Raji (cell line): ENCODE measurements around the gene CARD19.

Experiments used
- POLR2A ChIP-seq: IDR thresholded peaks from 2 replicates; pipeline ENCODE4 v1.6.1; 2011; ENCODE audit warnings: low read depth, low read length, control low read depth; ENCODE audit not compliant: insufficient read depth

CARD19 gene

DNA sequence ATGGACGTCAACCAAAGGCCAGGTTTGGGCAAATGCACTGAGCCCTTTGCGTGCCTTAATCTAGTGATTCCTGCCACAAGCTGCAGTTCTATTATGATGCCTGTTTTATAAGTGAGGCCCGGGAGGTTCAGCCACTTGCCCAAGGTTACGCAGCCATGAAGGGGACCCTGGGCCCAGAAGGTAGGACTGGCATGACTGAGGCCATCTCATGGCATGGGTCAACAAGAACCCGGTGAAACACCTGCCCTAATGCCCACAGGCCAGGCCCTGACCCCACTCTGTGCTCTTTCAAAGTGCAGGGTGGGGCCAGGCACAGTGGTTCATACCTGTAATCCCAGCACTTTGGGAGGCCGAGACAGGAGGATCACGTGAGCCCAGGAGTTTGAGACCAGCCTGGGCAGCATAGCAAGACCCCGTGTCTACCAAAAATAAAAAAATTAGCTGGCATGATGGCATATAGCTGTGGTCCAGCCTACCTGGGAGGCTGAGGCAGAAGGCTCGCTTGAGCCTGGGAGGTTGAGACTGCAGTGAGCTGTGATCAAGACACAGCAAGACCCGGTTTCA lies 29.4 kb downstream of the CARD19 start:
- TF ChIP-seq POLR2A = no peak

- TF ChIP-seq POLR2A = no peak
These were observed 30.2 kb downstream of the CARD19 start for GRCh38 chr9:93126151-93126781.

- TF ChIP-seq POLR2A = no peak
These were observed 30.9 kb downstream of the CARD19 start for GRCh38 chr9:93126825-93127368.

DNA sequence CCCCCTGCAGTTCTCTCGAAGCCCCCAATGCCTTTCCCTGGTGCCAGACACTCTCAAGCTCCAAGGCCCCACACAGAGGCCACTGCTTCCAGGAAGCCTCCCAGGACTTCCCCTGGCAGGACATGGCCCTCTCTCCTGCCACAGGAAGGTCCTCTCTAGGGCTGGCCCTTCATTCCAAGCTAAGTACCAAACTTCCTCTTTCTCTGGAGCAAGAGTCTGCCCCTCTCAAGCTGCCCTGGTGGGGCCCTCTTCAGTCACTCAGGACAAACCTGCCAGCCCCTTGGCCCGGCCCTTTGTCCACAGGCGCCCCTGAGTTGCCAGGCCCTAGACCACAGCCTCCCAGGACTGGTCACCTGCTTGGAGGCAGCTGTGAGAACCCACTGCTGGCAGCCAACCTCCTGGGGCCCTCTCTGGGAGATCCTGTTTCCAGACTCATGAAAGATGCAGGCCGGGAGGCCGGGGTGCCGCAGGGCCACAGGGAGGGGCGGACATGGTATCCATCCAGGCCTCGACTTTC lies 31.4 kb downstream of the CARD19 start:
- TF ChIP-seq POLR2A = no peak

- no peak for TF ChIP-seq POLR2A
These were observed 32.1 kb downstream of the CARD19 start for GRCh38 chr9:93128011-93128714.

DNA sequence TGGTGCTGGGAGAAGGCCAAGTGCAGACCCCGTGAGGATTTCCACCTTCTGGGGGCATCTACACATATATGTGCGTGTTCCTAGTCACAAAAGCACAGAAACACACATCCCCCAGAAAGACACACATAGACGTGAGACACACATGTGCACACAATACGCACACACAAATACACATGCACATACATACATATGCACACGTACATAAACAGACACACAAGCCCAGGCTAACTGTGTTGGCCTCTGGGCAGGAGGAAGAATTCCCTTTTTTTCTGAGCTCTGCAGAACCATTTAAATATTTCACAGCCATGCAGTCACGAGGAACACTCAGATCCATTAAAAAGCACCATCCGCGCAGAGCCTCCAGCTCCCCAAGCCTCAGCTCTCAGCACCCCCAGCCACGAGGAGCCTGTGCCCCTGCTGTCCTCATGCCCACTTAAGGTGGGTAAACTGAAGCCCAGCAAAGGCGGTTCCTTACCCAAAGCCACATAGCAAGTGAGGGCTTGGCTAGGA lies 32.8 kb downstream of the CARD19 start:
- no peak for TF ChIP-seq POLR2A

DNA sequence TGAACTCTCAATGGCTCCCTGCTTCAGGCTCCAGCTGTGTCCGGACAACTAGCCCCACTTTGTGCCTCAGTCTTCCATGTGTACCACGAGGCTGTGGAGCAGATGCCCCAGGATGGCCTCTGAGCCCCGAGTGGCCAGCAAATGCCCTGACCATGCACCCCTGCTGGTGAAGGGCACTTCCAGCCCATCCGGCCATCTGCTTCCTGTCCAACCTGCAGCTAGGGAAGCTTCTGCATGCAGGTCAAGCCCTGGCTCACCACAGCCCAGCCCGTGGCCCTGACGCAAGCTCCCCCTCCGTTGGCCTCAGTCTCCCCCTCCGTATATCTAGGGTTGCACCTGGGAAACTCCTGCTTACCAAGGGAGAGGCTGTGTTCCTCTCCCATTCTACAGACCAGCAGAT lies 33.3 kb downstream of the CARD19 start:
- TF ChIP-seq POLR2A = no peak

GRCh38 chr9:93129691-93130500 lies 33.9 kb downstream of the CARD19 start:
- no peak for TF ChIP-seq POLR2A

DNA sequence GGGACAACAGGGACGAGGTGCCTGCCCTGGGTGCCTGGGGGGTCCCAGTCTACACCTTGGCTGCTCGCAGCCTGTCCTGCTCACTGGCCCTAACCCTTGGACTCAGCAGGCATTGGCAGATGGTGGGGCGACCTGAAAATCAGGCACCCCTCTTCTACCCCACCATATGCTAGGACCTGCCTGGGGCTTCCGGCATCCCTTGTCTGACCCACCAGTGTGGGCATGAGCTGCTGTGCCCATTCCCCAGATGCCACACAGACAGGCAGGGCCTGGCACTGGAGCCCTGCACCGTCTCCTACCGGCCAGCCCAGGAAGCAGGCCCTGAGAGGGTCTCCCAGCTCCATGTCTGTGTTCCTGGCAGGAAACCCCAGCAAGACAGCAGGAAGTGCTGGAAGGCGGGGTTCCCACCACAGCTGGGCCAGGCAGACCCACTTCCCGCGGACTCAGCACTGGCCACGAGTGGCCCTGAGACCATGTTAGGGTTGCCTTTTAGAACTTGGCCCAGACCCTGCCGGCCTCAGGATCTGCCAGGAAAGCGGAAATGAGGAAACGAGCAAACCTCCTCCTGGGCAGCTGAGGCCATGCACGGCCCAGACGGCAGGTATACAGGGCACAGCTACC lies 35.0 kb downstream of the CARD19 start:
- no peak for TF ChIP-seq POLR2A

- TF ChIP-seq POLR2A = no peak
These were observed 35.7 kb downstream of the CARD19 start for GRCh38 chr9:93131599-93132286.

DNA sequence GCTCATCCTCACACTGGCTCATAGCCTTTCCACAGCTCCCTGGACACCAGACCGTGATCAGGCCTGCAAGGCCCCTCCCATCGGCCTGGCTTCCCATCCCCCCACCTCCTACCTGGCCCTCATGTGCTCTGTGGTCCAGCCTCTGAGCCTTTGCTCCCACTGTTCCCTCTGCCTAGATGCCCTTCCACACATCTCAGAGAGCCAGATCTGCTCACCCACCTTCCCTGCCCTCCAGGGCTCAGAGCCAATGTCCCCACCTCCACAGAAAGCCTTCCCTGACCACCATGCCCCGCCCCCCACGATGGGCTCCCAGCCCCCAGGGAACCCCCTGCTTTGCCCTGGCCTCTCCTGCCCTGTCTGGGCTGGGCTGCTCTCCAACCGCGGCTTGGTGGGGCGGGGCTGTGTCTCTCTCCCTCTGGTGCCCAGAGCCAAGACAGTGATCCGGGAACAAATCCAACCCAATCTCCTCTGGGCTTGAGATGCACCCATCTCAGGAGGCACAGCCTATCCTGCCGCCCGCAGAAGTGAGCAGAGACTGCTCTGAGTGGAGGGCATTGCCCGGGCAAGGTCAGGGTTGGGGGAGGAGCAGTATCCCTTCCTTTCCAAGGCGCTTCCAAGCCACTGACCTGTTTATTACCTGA lies 36.4 kb downstream of the CARD19 start:
- TF ChIP-seq POLR2A = no peak

GRCh38 chr9:93132946-93133680 lies 37.1 kb downstream of the CARD19 start:
- TF ChIP-seq POLR2A = no peak

GRCh38 chr9:93133681-93134014 lies 37.6 kb downstream of the CARD19 start:
- no peak for TF ChIP-seq POLR2A
